Heart right ventricle (tissue), 16 donors: Measurements from ENCODE around the gene PRKD1. TPM values are rescaled to one million over a fixed set of nuclear protein-coding genes. Genes with fewer than 3 reads are reported as not detected.

Source experiments
- ATAC-seq, 8 donors: fragments of 200-7000 bp; cut with Tn5 transposase; one replicate each; pipeline ENCODE4 v1.9.1; 2020; ENCODE audit warnings: mild to moderate bottlenecking in 8 of 8, moderate library complexity in 8 of 8, moderate number of reproducible peaks in 1 of 8
- DNase-seq, 2 donors: peaks; one replicate each; pipeline ENCODE4 v3.0.0-alpha.2; 2020
- H3K27ac ChIP-seq, 10 donors: fragments of 200-600 bp; sonication (generic) in 2 of 10; one replicate each; pipeline versions ENCODE4 v1.5.0 to v1.8.0; 2020 to 2022; ENCODE audit warnings: mild to moderate bottlenecking in 3 of 10
- H3K27me3 ChIP-seq, 7 donors: fragments of 200-600 bp; one replicate each; pipeline ENCODE4 v1.8.0; 2021 to 2022; ENCODE audit warnings: mild to moderate bottlenecking in 2 of 7
- H3K36me3 ChIP-seq, 9 donors: fragments of 200-600 bp; sonication (generic) in 1 of 9; one replicate each; pipeline versions ENCODE4 v1.5.0 to v1.8.0; 2020 to 2022; ENCODE audit warnings: mild to moderate bottlenecking in 2 of 9
- H3K4me1 ChIP-seq, 9 donors: fragments of 200-600 bp; sonication (generic) in 1 of 9; one replicate each; pipeline versions ENCODE4 v1.5.0 to v1.8.0; 2020 to 2022; ENCODE audit warnings: mild to moderate bottlenecking in 4 of 9
- H3K4me3 ChIP-seq, 10 donors: fragments of 200-600 bp; sonication (generic) in 2 of 10; one replicate each; pipeline versions ENCODE4 v1.5.0 to v1.8.0; 2020 to 2022; ENCODE audit warnings: mild to moderate bottlenecking in 7 of 10, moderate library complexity in 2 of 10
- H3K9me3 ChIP-seq, 11 donors: fragments of 200-600 bp in 10 of 11; sonication (generic) in 2 of 11; one replicate each; pipeline versions ENCODE4 v1.5.0 to v1.8.0; 2013 to 2022; ENCODE audit warnings: mild to moderate bottlenecking in 2 of 11, control low read depth in 1 of 11, moderate library complexity in 1 of 11
- CTCF ChIP-seq, 9 donors: fragments of 200-600 bp; sonication (generic) in 2 of 9; IDR thresholded peaks; one replicate each; pipeline versions ENCODE4 v1.5.0 to v1.8.0; 2021 to 2022; ENCODE audit warnings: antibody characterized with exemption in 9 of 9, mild to moderate bottlenecking in 5 of 9, moderate library complexity in 1 of 9
- WGBS, 2 donors: extraction: QIAGEN DNeasy Blood & Tissue Kit; methylation state at CpG; one replicate each; pipeline ENCODE4 v1.1.7; 2013; ENCODE audit warnings: inconsistent platforms in 1 of 2; 5-methylcytosine and 5-hydroxymethylcytosine counted together
- intact Hi-C, 10 donors: fragments of 100-400 bp; cut with DNase I; formaldehyde crosslinking; loops; one replicate each; pipeline versions ENCODE4 v1.11.1 to v1.14.2; 2022
- polyA plus RNA-seq, 2 donors: library from polyadenylated mRNA; stranded (reverse); fragments of 200-250 nt; gene quantifications; one replicate each; pipeline ENCODE4 v1.2.3, GENCODE V29; 2013
- total RNA-seq, 10 donors: library from RNA; stranded (reverse); fragmentation: NEBNext Ultra II Directional in 3 of 10; extraction: Animal tissue kit (Norgen Biotek cat#: 25700) in 3 of 10; gene quantifications; one replicate each; pipeline versions ENCODE4 v1.2.1 to v1.2.4, GENCODE V29; 2021 to 2023
- donor health status: Arrhythmogenic right ventricular cardiomyopathy.
- donor health status: ischemic (EF 13 %, LVEDD 7.1; RV severe dilation, severe dysfunction).
- donor health status: healthy with polysubstance abuse.
- donor health status: DM: no; HTN: yes; CAD: no.
- donor health status: DM: no; HTN: no; CAD: no.
- donor health status: ischemic (EF 25% LVEDD 6.9; RV normal size, moderate dysfunction).
- donor health status: ischemic (EF 25% LVEDD 5.7; RV mildly dilated, moderate dysfunction).
- donor health status: healthy.
- donor health status: DM: yes; HTN: yes; CAD: no.
- donor health status: Ischemic cardiomyopathy.
- donor health status: ischemic (EF 35%, LVEDD 5.7; RV mildly dilated, moderate dysfunction).
- donor health status: nonischemic (EF 11% LVEDD 7.7; RV severe dilation, severe dysfunction).
- donor health status: DM: yes; HTN: yes; CAD: no.
- donor health status: PGD.
- donor health status: ischemic (EF 29% LVEDD 5.4; RV normal size, mild dysfunction).
- donor health status: nonischemic (EF 23%, LVEDD 6.1; RV moderate dilation, normal function).

Gene PRKD1
- total and polyA plus RNA-seq, 12 donors: 1.7 to 4.3 (median 2.5) TPM

- Histone ChIP-seq H3K9me3 (no peaks in the 10 kb centered on the region), H3K27ac (no peak overlapping the region), H3K36me3 (no peaks in the 10 kb centered on the region), H3K4me1 (no peaks in the 10 kb centered on the region), H3K27me3 (no peaks in the 10 kb centered on the region), H3K4me3 (no peak overlapping the region)
- intact Hi-C loops: no loop called here
- ATAC-seq: no peak
- TF ChIP-seq CTCF (IDR thresholded peaks at IDR 0.05): no peak
- WGBS, 2 donors: 87 to 91% methylated on average over 7 of the region's 7 CpGs
- no peak for DNase-seq
These were observed 252.9 kb downstream of the PRKD1 start for GRCh38 chr14:29674566-29675285.

GRCh38 chr14:29672831-29673230 is 254.8 kb downstream of the PRKD1 start:
- TF ChIP-seq CTCF (IDR thresholded peaks at IDR 0.05): no peak
- Histone ChIP-seq H3K4me1 (no peaks in the 10 kb centered on the region), H3K36me3 (no peaks in the 10 kb centered on the region), H3K27ac (no peak overlapping the region), H3K4me3 (no peak overlapping the region), H3K9me3 (no peaks in the 10 kb centered on the region), H3K27me3 (no peaks in the 10 kb centered on the region)
- 73 to 79% methylated on average over 3 of the region's 3 CpGs for WGBS, 2 donors
- ATAC-seq (no peak), DNase-seq (no peak)
- intact Hi-C loops: no loop called here

- no peaks in the 10 kb centered on the region for H3K27me3 ChIP-seq
- H3K27ac ChIP-seq: no peak overlapping the region
- intact Hi-C loops: no loop called here
These were observed 256.6 kb downstream of the PRKD1 start for GRCh38 chr14:29671034-29671433.

GRCh38 chr14:29668201-29668600 is 259.4 kb downstream of the PRKD1 start:
- H3K27ac ChIP-seq: no peak overlapping the region
- H3K27me3 ChIP-seq: no peaks in the 10 kb centered on the region
- peaks cover 0 to 27% (median 0%) of the 10 kb centered on the region in 9 donors for H3K36me3 ChIP-seq
- intact Hi-C loops: loop anchor here in 1 of 10 donors (10.0 kb wide), 1 partner anchor 77 kb away; no protein-coding TSS in a partner anchor
- DNase-seq: no peak
- no peak for TF ChIP-seq CTCF (IDR thresholded peaks at IDR 0.05)
- no peaks in the 10 kb centered on the region for H3K9me3 ChIP-seq
- WGBS, 2 donors: 91% methylated on average over 1 of the region's 1 CpG
- no peak overlapping the region for H3K4me3 ChIP-seq
- H3K4me1 ChIP-seq: no peaks in the 10 kb centered on the region
- ATAC-seq: no peak

More at GRCh38 chr14:29671034-29671433, 256.6 kb downstream of the PRKD1 start:
- ATAC-seq (no peak), DNase-seq (no peak)
- peaks cover 0 to under 1% (median 0%) of the 10 kb centered on the region in 9 donors for H3K36me3 ChIP-seq
- H3K9me3 ChIP-seq: no peaks in the 10 kb centered on the region
- WGBS, 2 donors: 85 to 96% methylated on average over 1 of the region's 1 CpG
- no peak for TF ChIP-seq CTCF (IDR thresholded peaks at IDR 0.05)
- no peaks in the 10 kb centered on the region for H3K4me1 ChIP-seq
- H3K4me3 ChIP-seq: no peak overlapping the region
